PC-9 (cell line): ENCODE data around the gene UBAP1. TPM values are rescaled to one million over a fixed set of nuclear protein-coding genes. Genes with fewer than 3 reads are reported as not detected.
"Not testable (repeated sequence)": the region's sequence is repeated elsewhere in the genome, so short reads cannot be mapped to it uniquely, and the experiment has no call there.

Source experiments
- BruUV-seq: library from RNA; stranded (reverse); fragments of 400-500 nt; replicated peaks from 2 replicates; lab custom pipeline; 2021; lab: Mats Ljungman, UMichigan
- CTCF ChIA-PET: fragments of 300-600 bp; sonication (Branson Sonifier 250); formaldehyde crosslinking; loops from one replicate; lab custom pipeline; 2022; ENCODE audit warnings: antibody characterized with exemption; lab: Charles Lee
- POLR2A ChIA-PET: fragments of 300-600 bp; sonication (Branson Sonifier 250); formaldehyde crosslinking; loops from one replicate; lab custom pipeline; 2022; ENCODE audit warnings: antibody characterized with exemption; ENCODE audit not compliant: unreplicated experiment; lab: Charles Lee
- DNase-seq, 2 experiments: peaks; one replicate each; pipeline versions ENCODE4 v3.0.0 to v3.0.0-alpha.2; 2015 to 2022; ENCODE audit warnings: mixed read lengths in 1 of 2
- H2AFZ ChIP-seq: fragments of 200-600 bp; sonication (generic); 2 replicates; pipeline ENCODE4 v1.8.1; 2017; ENCODE audit warnings: antibody characterized with exemption
- H3F3A ChIP-seq: fragments of 200-600 bp; sonication (generic); 2 replicates; pipeline ENCODE4 v1.8.1; 2017; ENCODE audit warnings: antibody characterized with exemption, mild to moderate bottlenecking, low read depth; ENCODE audit not compliant: insufficient read depth
- H3K27ac ChIP-seq: fragments of 200-600 bp; sonication (generic); 2 replicates; pipeline ENCODE4 v1.6.1; 2016; ENCODE audit warnings: mixed run types
- H3K27me3 ChIP-seq: fragments of 200-600 bp; sonication (generic); 2 replicates; pipeline ENCODE4 v1.6.1; 2016; ENCODE audit warnings: low read depth, mixed run types; ENCODE audit not compliant: insufficient read depth
- H3K36me3 ChIP-seq: fragments of 200-600 bp; sonication (generic); 2 replicates; pipeline ENCODE4 v1.6.1; 2016; ENCODE audit warnings: low read depth, mixed run types
- H3K4me1 ChIP-seq: fragments of 200-600 bp; sonication (generic); replicated peaks from 2 replicates; pipeline ENCODE4 v1.6.1; 2016; ENCODE audit warnings: mixed run types; ENCODE audit not compliant: insufficient read depth
- H3K4me2 ChIP-seq: fragments of 200-600 bp; sonication (generic); 2 replicates; pipeline ENCODE4 v1.6.1; 2017; ENCODE audit warnings: mixed run types
- H3K4me3 ChIP-seq: fragments of 200-600 bp; sonication (generic); 2 replicates; pipeline ENCODE4 v1.6.1; 2016; ENCODE audit warnings: mixed run types
- H3K79me2 ChIP-seq: fragments of 200-600 bp; sonication (generic); 2 replicates; pipeline ENCODE4 v1.6.1; 2017; ENCODE audit warnings: low read depth, mixed run types
- H3K9me2 ChIP-seq: fragments of 200-600 bp; sonication (generic); 2 replicates; pipeline ENCODE4 v1.8.1; 2017; ENCODE audit warnings: mild to moderate bottlenecking; ENCODE audit not compliant: insufficient read depth
- H3K9me3 ChIP-seq: fragments of 200-600 bp; sonication (generic); 2 replicates; pipeline ENCODE4 v1.8.1; 2016; ENCODE audit warnings: low read depth; ENCODE audit not compliant: insufficient read depth
- H4K20me1 ChIP-seq: fragments of 200-600 bp; sonication (generic); 2 replicates; pipeline ENCODE4 v1.8.1; 2017; ENCODE audit not compliant: insufficient read depth
- CTCF ChIP-seq: fragments of 200-600 bp; sonication (generic); conservative IDR thresholded peaks from 2 replicates; pipeline ENCODE4 v1.6.1; 2017; ENCODE audit warnings: mixed run types, antibody characterized with exemption, mild to moderate bottlenecking, moderate library complexity
- EZH2 ChIP-seq: fragments of 200-600 bp; sonication (generic); IDR thresholded peaks from 2 replicates; pipeline ENCODE4 v1.8.0; 2017; ENCODE audit warnings: antibody characterized with exemption, low read depth
- intact Hi-C: fragments of 100-400 bp; cut with micrococcal nuclease; formaldehyde crosslinking; loops from one replicate; pipeline ENCODE4 v1.10.0; 2022; ENCODE audit not compliant: unreplicated experiment
- total RNA-seq: library from RNA; stranded (reverse); gene quantifications from 2 replicates; pipeline ENCODE4 v1.2.3, GENCODE V29; 2021

UBAP1 gene
- total RNA-seq, 1 experiment from 2014 or later: 33.8 TPM

DNA sequence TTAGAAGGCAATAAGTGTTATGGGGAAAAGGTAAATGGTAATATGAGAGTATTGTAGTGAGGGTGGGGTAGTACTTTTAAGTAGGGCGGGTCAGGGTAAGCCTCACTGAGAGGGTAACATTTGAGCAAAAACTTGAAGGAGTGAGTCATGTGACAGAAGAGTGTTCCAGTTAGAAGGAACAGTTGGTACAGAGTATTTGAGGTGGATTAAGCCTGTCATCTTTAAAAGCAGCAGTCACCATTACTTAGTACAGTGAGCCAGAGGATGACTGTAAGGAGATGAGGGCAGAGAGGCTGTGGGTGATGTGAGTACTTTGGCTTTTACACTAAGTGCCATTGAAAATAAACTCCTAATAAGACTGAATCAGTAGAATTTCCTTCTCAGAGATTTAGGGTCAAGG lies 54.8 kb downstream of the UBAP1 start:
- H3K4me2 ChIP-seq: no peak overlapping the region
- H3K4me1 ChIP-seq: no peaks in the 10 kb centered on the region
- H3K79me2 ChIP-seq: 0 out of 2 replicates have a peak, but pooled peaks cover 5% of the 10 kb centered on the region
- ChIA-PET CTCF (no interaction called here), POLR2A (no interaction called here)
- no peaks in the 10 kb centered on the region for H3F3A ChIP-seq
- no TSS peak for BruUV-seq
- H4K20me1 ChIP-seq: no peaks in the 10 kb centered on the region
- no peaks in the 10 kb centered on the region for H3K36me3 ChIP-seq
- no peaks in the 10 kb centered on the region for H3K9me3 ChIP-seq
- TF ChIP-seq EZH2: no peak
- H2AFZ ChIP-seq: no peak overlapping the region
- H3K27me3 ChIP-seq: no peaks in the 10 kb centered on the region
- no peaks in the 10 kb centered on the region for H3K9me2 ChIP-seq
- intact Hi-C loops: no loop called here
- H3K4me3 ChIP-seq: no peak overlapping the region
- no peak overlapping the region for H3K27ac ChIP-seq
- no peak for DNase-seq

GRCh38 chr9:34237836-34238235 lies 59.0 kb downstream of the UBAP1 start:
- no peak overlapping the region for H2AFZ ChIP-seq
- H3K4me1 ChIP-seq: no peaks in the 10 kb centered on the region
- H3K27me3 ChIP-seq: no peaks in the 10 kb centered on the region
- ChIA-PET CTCF (no interaction called here), POLR2A (no interaction called here)
- no peak overlapping the region for H3K4me3 ChIP-seq
- H4K20me1 ChIP-seq: peaks cover 3% of the 10 kb centered on the region; the same call in 1 of the 2 replicates
- H3K4me2 ChIP-seq: no peak overlapping the region
- TF ChIP-seq CTCF (no peak), EZH2 (no peak)
- no TSS peak for BruUV-seq
- H3K36me3 ChIP-seq: no peaks in the 10 kb centered on the region
- H3F3A ChIP-seq: no peaks in the 10 kb centered on the region
- DNase-seq: no peak
- no peak overlapping the region for H3K27ac ChIP-seq
- intact Hi-C loops: no loop called here
- 0 out of 2 replicates have a peak, but pooled peaks cover 3% of the 10 kb centered on the region for H3K79me2 ChIP-seq
- H3K9me2 ChIP-seq: no peaks in the 10 kb centered on the region
- no peaks in the 10 kb centered on the region for H3K9me3 ChIP-seq

GRCh38 chr9:34240006-34240405 lies 61.2 kb downstream of the UBAP1 start:
- Histone ChIP-seq H3K9me3 (no peaks in the 10 kb centered on the region), H3K79me2 (0 out of 2 replicates have a peak, but pooled peaks cover 3% of the 10 kb centered on the region), H3K36me3 (no peaks in the 10 kb centered on the region), H3K9me2 (no peaks in the 10 kb centered on the region), H3K4me3 (no peak overlapping the region), H3F3A (no peaks in the 10 kb centered on the region), H3K27me3 (no peaks in the 10 kb centered on the region), H3K4me2 (no peak overlapping the region), H4K20me1 (peaks cover 3% of the 10 kb centered on the region; the same call in 1 of the 2 replicates), H2AFZ (no peak overlapping the region), H3K27ac (no peak overlapping the region), H3K4me1 (no peaks in the 10 kb centered on the region)
- POLR2A ChIA-PET: no interaction called here
- no peak for TF ChIP-seq EZH2
- no peak for TF ChIP-seq CTCF
- BruUV-seq: no TSS peak
- CTCF ChIA-PET: interaction anchor here (1.2 kb wide), 1 partner anchor 15 kb away, joined by 3 read pairs; no protein-coding TSS in a partner anchor
- no peak for DNase-seq
- intact Hi-C loops: no loop called here

GRCh38 chr9:34242830-34243229 lies 64.0 kb downstream of the UBAP1 start:
- H3K9me3 ChIP-seq: no peaks in the 10 kb centered on the region
- no peaks in the 10 kb centered on the region for H3K4me1 ChIP-seq
- no peaks in the 10 kb centered on the region; the same call in 1 of the 2 replicates for H3K36me3 ChIP-seq
- no peak overlapping the region for H3K4me2 ChIP-seq
- no peaks in the 10 kb centered on the region for H3F3A ChIP-seq
- no TSS peak for BruUV-seq
- no peak overlapping the region for H2AFZ ChIP-seq
- H3K79me2 ChIP-seq: 0 out of 2 replicates have a peak, but pooled peaks cover 3% of the 10 kb centered on the region
- ChIA-PET CTCF (no interaction called here), POLR2A (no interaction called here)
- no peaks in the 10 kb centered on the region for H3K27me3 ChIP-seq
- intact Hi-C loops: no loop called here
- no peak for DNase-seq
- H3K4me3 ChIP-seq: no peak overlapping the region
- H4K20me1 ChIP-seq: peaks cover 9% of the 10 kb centered on the region
- no peak for TF ChIP-seq CTCF
- TF ChIP-seq EZH2: no peak
- no peak overlapping the region for H3K27ac ChIP-seq
- H3K9me2 ChIP-seq: no peaks in the 10 kb centered on the region

DNA sequence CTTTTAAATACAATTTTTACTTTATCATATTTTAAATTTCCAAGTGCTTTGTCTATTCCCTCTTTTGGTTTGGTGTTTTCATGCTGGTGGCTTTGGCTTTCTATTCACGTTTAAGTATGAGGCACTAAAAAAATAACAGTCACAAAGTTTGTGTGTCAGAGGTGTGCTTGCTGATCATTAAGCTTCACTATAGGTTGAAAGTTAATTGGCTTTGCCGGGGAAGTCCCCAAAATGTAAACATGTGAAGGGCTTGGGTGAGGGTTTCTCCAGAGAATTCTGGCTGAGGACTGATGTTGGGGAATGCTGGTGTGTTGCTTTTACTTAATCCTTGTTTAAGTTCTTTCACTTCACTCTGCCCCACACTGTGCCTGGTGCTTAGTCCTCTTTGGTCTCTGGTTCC lies 66.4 kb downstream of the UBAP1 start:
- H3K36me3 ChIP-seq, H3K4me2 ChIP-seq, H3F3A ChIP-seq: not testable (repeated sequence)

More for the DNA sequence above, 66.4 kb downstream of the UBAP1 start:
- H3K79me2 ChIP-seq, H3K27me3 ChIP-seq, H2AFZ ChIP-seq, H3K4me3 ChIP-seq, H3K9me2 ChIP-seq, H3K4me1 ChIP-seq, H3K9me3 ChIP-seq, H3K27ac ChIP-seq, POLR2A ChIA-PET, H4K20me1 ChIP-seq, DNase-seq, intact Hi-C loops, BruUV-seq, CTCF ChIA-PET: not testable (repeated sequence)
